ENCODE results near the gene PLCH1. TPM values are rescaled to one million over a fixed set of nuclear protein-coding genes. Genes with fewer than 3 reads are reported as not detected.

PLCH1 gene
- total and polyA plus RNA-seq, 4 experiments from 2014 or later: 0.02 TPM; not detected in 3

DNA sequence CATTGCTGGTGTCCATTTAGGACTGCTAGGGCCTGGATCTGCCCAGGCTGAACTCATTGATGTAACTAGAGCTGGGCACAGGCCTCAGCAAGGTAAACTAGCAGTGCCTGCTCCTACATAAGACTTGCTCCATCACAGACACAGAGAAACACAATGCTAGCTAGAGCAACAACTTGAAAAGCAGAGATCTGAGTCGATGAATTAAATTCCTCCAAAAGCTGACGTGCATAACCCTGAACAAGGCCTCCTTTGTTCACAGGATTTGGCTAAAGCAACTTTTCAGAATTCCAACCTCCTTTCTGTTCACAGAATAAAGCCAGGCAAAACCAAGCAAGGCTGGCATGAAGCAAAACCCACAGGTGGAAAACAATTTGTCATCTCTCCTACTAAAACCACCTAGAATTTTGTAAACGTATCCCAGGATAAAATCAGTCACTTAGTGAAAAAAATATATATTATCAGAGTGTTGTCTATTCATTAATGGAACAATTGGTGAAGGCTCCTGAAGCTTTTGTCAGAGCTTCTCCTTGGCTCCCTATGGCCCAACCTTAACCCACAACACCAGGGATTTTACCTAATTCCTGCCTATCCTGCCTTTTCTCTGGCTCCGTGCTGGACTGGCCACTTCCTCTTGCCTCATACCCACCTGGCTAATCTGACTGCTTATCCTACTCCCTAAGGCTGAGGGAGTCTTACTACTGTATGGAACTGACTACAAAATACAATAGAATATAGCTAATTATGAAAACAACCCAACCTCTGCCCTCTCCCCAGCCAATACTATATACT is 39.9 kb downstream of the PLCH1 start:
- H3K36me3 ChIP-seq (ENCODE audit: insufficient read depth, low read length): no peaks in the 10 kb centered on the region
- intact Hi-C loops (cut with micrococcal nuclease): no loop called here
- CTCF ChIA-PET (ENCODE audit: partially characterized antibody): no interaction called here

GRCh38 chr3:155704061-155704460 is 40.8 kb downstream of the PLCH1 start:
- H3K27ac ChIP-seq (ENCODE audit: low read depth, low read length): no peak overlapping the region
- peaks cover 0 to 5% of the 10 kb centered on the region in 2 donors for H3K27me3 Mint-ChIP-seq
- H3K4me1 ChIP-seq (ENCODE audit: insufficient read depth, low read length): no peaks in the 10 kb centered on the region
- POLR2A ChIA-PET (ENCODE audit: partially characterized antibody): no interaction called here
- no peaks in the 10 kb centered on the region for H3K9me3 Mint-ChIP-seq
- no peak overlapping the region for H3K27ac Mint-ChIP-seq
- no peak overlapping the region for H3K4me3 ChIP-seq (ENCODE audit: low read length in 2 of 2)
- no peaks in the 10 kb centered on the region for H3K36me3 ChIP-seq (ENCODE audit: insufficient read depth, low read length)
- no peak for DNase-seq
- H3K4me3 Mint-ChIP-seq: no peak overlapping the region
- H3K4me1 Mint-ChIP-seq: no peaks in the 10 kb centered on the region
- H3K27me3 ChIP-seq (ENCODE audit: insufficient read depth, low read length): no peaks in the 10 kb centered on the region
- no peaks in the 10 kb centered on the region for H3K9me3 ChIP-seq (ENCODE audit: control insufficient read depth in 1 of 2, low read length in 2 of 2)
- CTCF ChIA-PET (ENCODE audit: partially characterized antibody): interaction anchor here (0.8 to 2.8 kb wide), 3 partner anchors 11 to 1369 kb away, joined by 3 to 7 read pairs (median 4); partner anchors contain the start of gene C3orf33
- intact Hi-C loops (cut with micrococcal nuclease): no loop called here
- H3K36me3 Mint-ChIP-seq: no peaks in the 10 kb centered on the region

More for the DNA sequence above, 39.9 kb downstream of the PLCH1 start:
- peaks cover 0 to 1% (median 0%) of the 10 kb centered on the region in 8 donors for H3K9me3 Mint-ChIP-seq
- H3K4me3 Mint-ChIP-seq: no peak overlapping the region
- H3K4me1 Mint-ChIP-seq: no peaks in the 10 kb centered on the region
- no peaks in the 10 kb centered on the region for H3K36me3 Mint-ChIP-seq
- POLR2A ChIA-PET (ENCODE audit: partially characterized antibody): no interaction called here
- no peak overlapping the region for H3K4me3 ChIP-seq (ENCODE audit: low read length in 2 of 2)
- no peak overlapping the region for H3K27ac ChIP-seq (ENCODE audit: low read depth, low read length)
- no peaks in the 10 kb centered on the region for H3K9me3 ChIP-seq (ENCODE audit: control insufficient read depth in 1 of 2, low read length in 2 of 2)
- H3K27me3 Mint-ChIP-seq: peaks cover 0 to 3% of the 10 kb centered on the region in 2 donors
- H3K27ac Mint-ChIP-seq: peak overlapping the region in 1 of 7 donors; percentile 84
- DNase-seq: no peak
- H3K4me1 ChIP-seq (ENCODE audit: insufficient read depth, low read length): no peaks in the 10 kb centered on the region
- no peaks in the 10 kb centered on the region for H3K27me3 ChIP-seq (ENCODE audit: insufficient read depth, low read length)

GRCh38 chr3:155702745-155703591 is 41.9 kb downstream of the PLCH1 start:
- Mint-ChIP-seq H3K4me1 (no peaks in the 10 kb centered on the region), H3K27ac (no peak overlapping the region), H3K9me3 (no peaks in the 10 kb centered on the region), H3K4me3 (no peak overlapping the region), H3K27me3 (peaks cover 0 to 5% of the 10 kb centered on the region in 2 donors), H3K36me3 (no peaks in the 10 kb centered on the region)
- Histone ChIP-seq H3K27ac (ENCODE audit: low read depth, low read length) (no peak overlapping the region), H3K4me1 (ENCODE audit: insufficient read depth, low read length) (no peaks in the 10 kb centered on the region), H3K27me3 (ENCODE audit: insufficient read depth, low read length) (no peaks in the 10 kb centered on the region), H3K36me3 (ENCODE audit: insufficient read depth, low read length) (no peaks in the 10 kb centered on the region), H3K9me3 (ENCODE audit: control insufficient read depth in 1 of 2, low read length in 2 of 2) (no peaks in the 10 kb centered on the region), H3K4me3 (ENCODE audit: low read length in 2 of 2) (no peak overlapping the region)
- DNase-seq: no peak
- CTCF ChIA-PET (ENCODE audit: partially characterized antibody): interaction anchor here (0.9 to 4.3 kb wide), 9 partner anchors 8 to 1441 kb away, joined by 3 to 30 read pairs (median 5); partner anchors contain the start of gene C3orf33
- intact Hi-C loops (cut with micrococcal nuclease): no loop called here
- POLR2A ChIA-PET (ENCODE audit: partially characterized antibody): no interaction called here

- Histone ChIP-seq H3K9me3 (ENCODE audit: control insufficient read depth in 1 of 2, low read length in 2 of 2) (no peaks in the 10 kb centered on the region), H3K27ac (ENCODE audit: low read depth, low read length) (no peak overlapping the region), H3K36me3 (ENCODE audit: insufficient read depth, low read length) (no peaks in the 10 kb centered on the region), H3K4me1 (ENCODE audit: insufficient read depth, low read length) (no peaks in the 10 kb centered on the region), H3K4me3 (ENCODE audit: low read length in 2 of 2) (no peak overlapping the region), H3K27me3 (ENCODE audit: insufficient read depth, low read length) (no peaks in the 10 kb centered on the region)
- Mint-ChIP-seq H3K27me3 (peaks cover 1 to 5% of the 10 kb centered on the region in 2 donors), H3K27ac (no peak overlapping the region), H3K4me3 (no peak overlapping the region), H3K36me3 (no peaks in the 10 kb centered on the region), H3K4me1 (no peaks in the 10 kb centered on the region), H3K9me3 (no peaks in the 10 kb centered on the region)
- intact Hi-C loops (cut with micrococcal nuclease): no loop called here
- peak in 4 of 5 donors; percentile 30 to 43 (median 34) for DNase-seq
- CTCF ChIA-PET (ENCODE audit: partially characterized antibody): interaction anchor here (0.8 to 4.3 kb wide), 14 partner anchors 9 to 1440 kb away, joined by 3 to 30 read pairs (median 4); partner anchors contain the start of gene C3orf33
- POLR2A ChIA-PET (ENCODE audit: partially characterized antibody): no interaction called here
Observed at GRCh38 chr3:155701882-155702465, 42.9 kb downstream of the PLCH1 start.

GRCh38 chr3:155697542-155697941 is 47.3 kb downstream of the PLCH1 start:
- Histone ChIP-seq H3K9me3 (ENCODE audit: control insufficient read depth in 1 of 2, low read length in 2 of 2) (no peaks in the 10 kb centered on the region), H3K27ac (ENCODE audit: low read depth, low read length) (no peak overlapping the region), H3K36me3 (ENCODE audit: insufficient read depth, low read length) (no peaks in the 10 kb centered on the region), H3K27me3 (ENCODE audit: insufficient read depth, low read length) (no peaks in the 10 kb centered on the region), H3K4me3 (ENCODE audit: low read length in 2 of 2) (no peak overlapping the region), H3K4me1 (ENCODE audit: insufficient read depth, low read length) (no peaks in the 10 kb centered on the region)
- Mint-ChIP-seq H3K27me3 (peaks cover 2 to 5% of the 10 kb centered on the region in 2 donors), H3K9me3 (no peaks in the 10 kb centered on the region), H3K4me1 (no peaks in the 10 kb centered on the region), H3K4me3 (no peak overlapping the region), H3K36me3 (no peaks in the 10 kb centered on the region), H3K27ac (peak overlapping the region in 1 of 7 donors; percentile 69)
- POLR2A ChIA-PET (ENCODE audit: partially characterized antibody): no interaction called here
- CTCF ChIA-PET (ENCODE audit: partially characterized antibody): no interaction called here
- intact Hi-C loops (cut with micrococcal nuclease): no loop called here
- DNase-seq: no peak

GRCh38 chr3:155690921-155691320 is 54.0 kb downstream of the PLCH1 start:
- no peaks in the 10 kb centered on the region for H3K36me3 ChIP-seq (ENCODE audit: insufficient read depth, low read length)
- no peak for DNase-seq
- H3K27me3 Mint-ChIP-seq: peaks cover 7% of the 10 kb centered on the region in 2 donors
- CTCF ChIA-PET (ENCODE audit: partially characterized antibody): interaction anchor here (1.7 kb wide), 1 partner anchor 11 kb away, joined by 6 read pairs; no protein-coding TSS in a partner anchor
- no peaks in the 10 kb centered on the region for H3K4me1 Mint-ChIP-seq
- no peaks in the 10 kb centered on the region for H3K4me1 ChIP-seq (ENCODE audit: insufficient read depth, low read length)
- no peaks in the 10 kb centered on the region for H3K9me3 Mint-ChIP-seq
- H3K27ac ChIP-seq (ENCODE audit: low read depth, low read length): no peak overlapping the region
- H3K4me3 Mint-ChIP-seq: no peak overlapping the region
- POLR2A ChIA-PET (ENCODE audit: partially characterized antibody): no interaction called here
- H3K27ac Mint-ChIP-seq: no peak overlapping the region
- no peaks in the 10 kb centered on the region for H3K27me3 ChIP-seq (ENCODE audit: insufficient read depth, low read length)
- intact Hi-C loops (cut with micrococcal nuclease): no loop called here
- no peaks in the 10 kb centered on the region for H3K36me3 Mint-ChIP-seq
- H3K4me3 ChIP-seq (ENCODE audit: low read length in 2 of 2): no peak overlapping the region
- no peaks in the 10 kb centered on the region for H3K9me3 ChIP-seq (ENCODE audit: control insufficient read depth in 1 of 2, low read length in 2 of 2)

DNA sequence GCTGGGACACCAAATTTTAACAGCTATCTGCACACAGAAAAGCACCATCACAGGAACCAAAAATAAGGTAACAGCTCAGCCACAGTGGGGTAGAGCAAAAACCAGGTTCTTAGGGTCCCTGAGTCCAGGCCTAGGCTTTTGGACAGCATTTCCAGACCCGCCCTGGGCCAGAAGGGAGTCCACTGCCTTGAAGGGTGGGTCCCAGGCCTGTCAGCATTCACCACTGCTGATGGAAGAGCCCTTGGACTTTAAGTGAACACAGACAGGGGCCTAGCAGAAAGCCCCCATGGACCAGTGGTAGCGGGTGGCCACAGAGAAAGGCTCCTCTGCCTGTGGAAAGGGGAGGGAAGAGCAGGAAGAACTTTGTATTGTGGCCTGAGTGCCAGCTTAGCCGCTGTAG is 56.4 kb downstream of the PLCH1 start:
- ChIA-PET CTCF (ENCODE audit: partially characterized antibody) (interaction anchor here (0.5 to 1.5 kb wide), 2 partner anchors 13 to 1581 kb away, joined by 3 to 6 read pairs; no protein-coding TSS in a partner anchor), POLR2A (ENCODE audit: partially characterized antibody) (no interaction called here)
- no peaks in the 10 kb centered on the region for H3K4me1 Mint-ChIP-seq
- no peak for DNase-seq
- Histone ChIP-seq H3K9me3 (ENCODE audit: control insufficient read depth in 1 of 2, low read length in 2 of 2) (no peaks in the 10 kb centered on the region), H3K36me3 (ENCODE audit: insufficient read depth, low read length) (no peaks in the 10 kb centered on the region), H3K27ac (ENCODE audit: low read depth, low read length) (no peak overlapping the region), H3K4me1 (ENCODE audit: insufficient read depth, low read length) (no peaks in the 10 kb centered on the region), H3K27me3 (ENCODE audit: insufficient read depth, low read length) (no peaks in the 10 kb centered on the region), H3K4me3 (ENCODE audit: low read length in 2 of 2) (no peak overlapping the region)
- no peak overlapping the region for H3K4me3 Mint-ChIP-seq
- intact Hi-C loops (cut with micrococcal nuclease): no loop called here
- H3K27ac Mint-ChIP-seq: no peak overlapping the region
- H3K36me3 Mint-ChIP-seq: no peaks in the 10 kb centered on the region
- H3K9me3 Mint-ChIP-seq: no peaks in the 10 kb centered on the region
- peaks cover 6 to 11% of the 10 kb centered on the region in 2 donors for H3K27me3 Mint-ChIP-seq
